CD14-positive monocyte (primary cell): ENCODE measurements around the gene EXT2. TPM values are rescaled to one million over a fixed set of nuclear protein-coding genes. Genes with fewer than 3 reads are reported as not detected.

ENCODE experiments used
- DNase-seq, 3 donors: peaks; one replicate each; pipeline ENCODE4 v3.0.0-alpha.2; 2011 to 2022
- H2AFZ ChIP-seq: 2 replicates; pipeline ENCODE4 v1.6.0; 2012; ENCODE audit warnings: mild to moderate bottlenecking, low read depth, low read length, inconsistent platforms; ENCODE audit not compliant: insufficient read depth, poor library complexity, severe bottlenecking
- H3K27ac ChIP-seq, 2 donors: 1 replicate in 1 of 2; 2 replicates in 1 of 2; pipeline ENCODE4 v1.5.1; 2012 to 2013; ENCODE audit warnings: low read length in 2 of 2, control low read depth in 1 of 2, inconsistent platforms in 1 of 2, low read depth in 1 of 2, mild to moderate bottlenecking in 1 of 2
- H3K27me3 ChIP-seq, 2 donors: one replicate each; pipeline versions ENCODE4 v1.6.0 to v1.6.1; 2011 to 2013; ENCODE audit warnings: low read length in 2 of 2; ENCODE audit not compliant: control insufficient read depth in 2 of 2, insufficient read depth in 2 of 2
- H3K36me3 ChIP-seq, 2 donors: replicated peaks in 1 of 2; 1 replicate in 1 of 2; 2 replicates in 1 of 2; pipeline versions ENCODE4 v1.5.1 to v1.6.1; 2012 to 2013; ENCODE audit warnings: low read length in 2 of 2, control low read depth in 1 of 2, inconsistent platforms in 1 of 2, mild to moderate bottlenecking in 1 of 2; ENCODE audit not compliant: insufficient read depth in 2 of 2, control insufficient read depth in 1 of 2
- H3K4me1 ChIP-seq, 2 donors: 1 replicate in 1 of 2; 2 replicates in 1 of 2; pipeline versions ENCODE4 v1.5.1 to v1.6.1; 2012 to 2013; ENCODE audit warnings: low read length in 2 of 2, control low read depth in 1 of 2, inconsistent platforms in 1 of 2, mild to moderate bottlenecking in 1 of 2, moderate library complexity in 1 of 2; ENCODE audit not compliant: insufficient read depth in 2 of 2, control insufficient read depth in 1 of 2
- H3K4me2 ChIP-seq: replicated peaks from 2 replicates; pipeline ENCODE3; 2012; ENCODE audit warnings: low read length, moderate library complexity, mild to moderate bottlenecking; ENCODE audit not compliant: poor library complexity, severe bottlenecking; ENCODE audit errors: extremely low read depth
- H3K4me3 ChIP-seq, 3 experiments: fragments of 200-600 bp in 1 of 3; sonication (generic) in 1 of 3; replicated peaks in 1 of 3; 1 replicate in 2 of 3; 2 replicates in 1 of 3; pipeline ENCODE4 v1.5.1; 2011 to 2013; ENCODE audit warnings: low read length in 3 of 3, mild to moderate bottlenecking in 3 of 3, control low read depth in 2 of 3, low read depth in 2 of 3, inconsistent platforms in 1 of 3, moderate library complexity in 1 of 3
- H3K79me2 ChIP-seq: 2 replicates; pipeline ENCODE4 v1.6.0; 2012; ENCODE audit warnings: mild to moderate bottlenecking, control low read depth, inconsistent platforms, low read length, moderate library complexity; ENCODE audit not compliant: insufficient read depth
- H3K9ac ChIP-seq: 2 replicates; pipeline ENCODE4 v1.6.0; 2017; ENCODE audit warnings: low read length, mild to moderate bottlenecking; ENCODE audit not compliant: insufficient read depth, poor library complexity, severe bottlenecking
- H3K9me3 ChIP-seq, 2 donors: replicated peaks in 1 of 2; 1 replicate in 1 of 2; 2 replicates in 1 of 2; pipeline versions ENCODE4 v1.5.1 to v1.6.1; 2012 to 2013; ENCODE audit warnings: low read length in 2 of 2, control low read depth in 1 of 2; ENCODE audit not compliant: control insufficient read depth in 1 of 2, insufficient read depth in 1 of 2
- H4K20me1 ChIP-seq: 2 replicates; pipeline ENCODE4 v1.6.0; 2012; ENCODE audit warnings: mild to moderate bottlenecking, low read length, control low read depth, moderate library complexity; ENCODE audit not compliant: insufficient read depth
- H3K27ac Mint-ChIP-seq, 7 donors: one replicate each; pipeline ENCODE4 v1.8.0; 2020; ENCODE audit warnings: mild to moderate bottlenecking in 7 of 7, mixed read lengths in 7 of 7, moderate library complexity in 6 of 7, inconsistent platforms in 2 of 7
- H3K27me3 Mint-ChIP-seq, 3 donors: one replicate each; pipeline ENCODE4 v1.8.0; 2021 to 2022; ENCODE audit warnings: low read depth in 3 of 3, mild to moderate bottlenecking in 3 of 3, mixed read lengths in 3 of 3, moderate library complexity in 3 of 3, inconsistent platforms in 1 of 3
- H3K36me3 Mint-ChIP-seq, 2 donors: one replicate each; pipeline ENCODE4 v1.8.0; 2020; ENCODE audit warnings: mixed read lengths in 2 of 2, inconsistent platforms in 1 of 2, mild to moderate bottlenecking in 1 of 2
- H3K4me1 Mint-ChIP-seq: one replicate; pipeline ENCODE4 v1.8.0; 2020; ENCODE audit warnings: mild to moderate bottlenecking, mixed read lengths
- H3K4me3 Mint-ChIP-seq, 2 donors: one replicate each; pipeline ENCODE4 v1.8.0; 2020; ENCODE audit warnings: mild to moderate bottlenecking in 2 of 2, mixed read lengths in 2 of 2, moderate library complexity in 1 of 2
- H3K9me3 Mint-ChIP-seq, 7 donors: one replicate each; pipeline ENCODE4 v1.8.0; 2020 to 2022; ENCODE audit warnings: mixed read lengths in 7 of 7, mild to moderate bottlenecking in 6 of 7, moderate library complexity in 6 of 7, inconsistent platforms in 2 of 7
- CTCF ChIP-seq: fragments of 200-600 bp; IDR thresholded peaks from one replicate; pipeline ENCODE4 v1.8.0; 2022; ENCODE audit warnings: antibody characterized with exemption, mild to moderate bottlenecking
- WGBS: methylation state at CpG from one replicate; pipeline ENCODE4 v1.1.5; 2013; ENCODE audit warnings: missing lambda C conversion rate; ENCODE audit not compliant: insufficient coverage; 5-methylcytosine and 5-hydroxymethylcytosine counted together
- intact Hi-C, 2 donors: fragments of 100-400 bp; cut with micrococcal nuclease; formaldehyde crosslinking; loops; one replicate each; pipeline versions ENCODE4 v1.15.0 to v1.15.1; 2023
- polyA plus RNA-seq, 3 donors: library from polyadenylated mRNA; depleted of rRNA in 1 of 3; unstranded in 2 of 3; stranded (reverse) in 1 of 3; fragments of 300-500 nt in 2 of 3; fragments of >200 nt in 1 of 3; fragmentation: Illumina TruSeq in 2 of 3; gene quantifications; 1 replicate in 2 of 3; 2 replicates in 1 of 3; pipeline ENCODE4 v1.2.3, GENCODE V29; 2012 to 2021

Gene EXT2
- polyA plus RNA-seq, 3 donors, result 17.2 to 41.1 (median 34.2) TPM

GRCh38 chr11:44138286-44138685, 42.8 kb downstream of the EXT2 start:
- peaks cover 0 to 2% (median 0%) of the 10 kb centered on the region in 3 donors for H3K27me3 Mint-ChIP-seq
- H3K27ac Mint-ChIP-seq, result peak overlapping the region in 2 of 7 donors; percentile 8 to 56
- Histone ChIP-seq H3K27ac (no peak overlapping the region), H4K20me1 (no peaks in the 10 kb centered on the region), H3K27me3 (no peaks in the 10 kb centered on the region), H3K79me2 (no peaks in the 10 kb centered on the region), H3K36me3 (peaks cover 2 to 47% of the 10 kb centered on the region in 2 donors), H3K4me3 (no peak overlapping the region), H2AFZ (no peak overlapping the region), H3K9ac (no peak overlapping the region), H3K4me2 (no peak overlapping the region), H3K4me1 (no peaks in the 10 kb centered on the region), H3K9me3 (no peaks in the 10 kb centered on the region)
- H3K4me1 Mint-ChIP-seq, result no peaks in the 10 kb centered on the region
- H3K36me3 Mint-ChIP-seq, result peaks cover 25 to 35% of the 10 kb centered on the region in 2 donors
- H3K9me3 Mint-ChIP-seq, result no peaks in the 10 kb centered on the region
- no peak for DNase-seq
- H3K4me3 Mint-ChIP-seq, result no peak overlapping the region
- no peak for TF ChIP-seq CTCF
- 100% methylated on average over 2 of the region's 2 CpGs for WGBS
- intact Hi-C loops, result no loop called here

GRCh38 chr11:44138980-44139379, 43.5 kb downstream of the EXT2 start:
- Mint-ChIP-seq H3K27ac (peak overlapping the region in 1 of 7 donors; percentile 33), H3K36me3 (peaks cover 28 to 37% of the 10 kb centered on the region in 2 donors), H3K9me3 (no peaks in the 10 kb centered on the region), H3K4me3 (no peak overlapping the region), H3K4me1 (no peaks in the 10 kb centered on the region), H3K27me3 (peaks cover 0 to 2% (median 0%) of the 10 kb centered on the region in 3 donors)
- H2AFZ ChIP-seq, result no peak overlapping the region
- no peaks in the 10 kb centered on the region for H4K20me1 ChIP-seq
- intact Hi-C loops, result no loop called here
- H3K27me3 ChIP-seq, result no peaks in the 10 kb centered on the region
- no peak for TF ChIP-seq CTCF
- H3K79me2 ChIP-seq, result no peaks in the 10 kb centered on the region
- no peak overlapping the region for H3K4me3 ChIP-seq
- no peak overlapping the region for H3K27ac ChIP-seq
- WGBS, result no CpG with 5 or more reads among the region's 2 CpGs
- DNase-seq, result no peak
- no peak overlapping the region for H3K4me2 ChIP-seq
- H3K4me1 ChIP-seq, result no peaks in the 10 kb centered on the region
- no peak overlapping the region for H3K9ac ChIP-seq
- no peaks in the 10 kb centered on the region for H3K9me3 ChIP-seq
- H3K36me3 ChIP-seq, result peaks cover 4 to 46% of the 10 kb centered on the region in 2 donors
